ENCODE results near the gene SPAG6. TPM values are rescaled to one million over a fixed set of nuclear protein-coding genes. Genes with fewer than 3 reads are reported as not detected.

The SPAG6 gene
- total and polyA plus RNA-seq, 2 of the 4 experiments (the other 2 are of a cell fraction) = not detected

GRCh38 chr10:22436526-22436892 is 91.2 kb downstream of the SPAG6 start:
- H3K4me3 ChIP-seq (ENCODE audit: insufficient read depth, low read depth, low read length) = peak overlapping the region; percentile 13
- ATAC-seq (ENCODE audit: low read depth) (no peak), DNase-seq (no peak)
- peak overlapping the region; percentile 9; the same call in 1 of the 3 replicates for H2BK15ac ChIP-seq (ENCODE audit: low read depth, low read length)
- H3K79me1 ChIP-seq (ENCODE audit: low read depth in 1 of 2, low read length in 2 of 2) = peaks cover 10 to 20% of the 10 kb centered on the region in 2 experiments
- H3K9me3 ChIP-seq (ENCODE audit: control insufficient read depth, insufficient read depth, low read length) = no peaks in the 10 kb centered on the region
- peak overlapping the region; percentile 38; the same call in 1 of the 2 replicates for H3K23ac ChIP-seq (ENCODE audit: low read depth, low read length)
- H4K5ac ChIP-seq (ENCODE audit: low read depth, low read length) = peak overlapping the region; percentile 77
- H3K56ac ChIP-seq (ENCODE audit: extremely low read depth, insufficient read depth, low read length) = no peak overlapping the region
- H2AK9ac ChIP-seq (replicated peaks; ENCODE audit: low read depth, low read length, poor library complexity) = peak overlapping the region; percentile 95
- POLR2A ChIA-PET (ENCODE audit: unreplicated experiment) = interaction anchor here (0.6 to 1.0 kb wide), 4 partner anchors 12 to 189 kb away, joined by 3 to 7 read pairs (median 3); no protein-coding TSS in a partner anchor
- peak overlapping the region; percentile 91 for H3K4ac ChIP-seq (ENCODE audit: low read depth, low read length)
- peaks cover 11% of the 10 kb centered on the region for H3K9me1 ChIP-seq (ENCODE audit: insufficient read depth, low read length)
- no peak overlapping the region for H3K9ac ChIP-seq (ENCODE audit: low read depth, low read length)
- H3K14ac ChIP-seq (replicated peaks; ENCODE audit: low read depth, low read length) = peak overlapping the region; percentile 51; the same call in 1 of the 2 replicates
- peak overlapping the region; percentile 44 for H2BK5ac ChIP-seq (ENCODE audit: low read depth, low read length, poor library complexity, severe bottlenecking)
- peak overlapping the region; percentile 87 for H2AK5ac ChIP-seq (ENCODE audit: low read depth, low read length)
- H3K27ac ChIP-seq (ENCODE audit: insufficient read depth, low read length) = peak overlapping the region; percentile 5; the same call in 1 of the 2 replicates
- H4K8ac ChIP-seq (ENCODE audit: low read depth in 2 of 2, low read length in 2 of 2) = peak overlapping the region; percentile 93 to 99
- H2BK20ac ChIP-seq (ENCODE audit: low read depth, low read length) = no peak overlapping the region
- no peak overlapping the region; the same call in 1 of the 2 replicates for H3K4me2 ChIP-seq (ENCODE audit: low read depth, low read length)
- no peaks in the 10 kb centered on the region for H4K20me1 ChIP-seq (ENCODE audit: insufficient read depth, low read length)
- no TSS peak for BruUV-seq (replicated peaks)
- H3K18ac ChIP-seq (ENCODE audit: low read depth, low read length) = peak overlapping the region; percentile 10; the same call in 1 of the 2 replicates
- CTCF ChIA-PET = interaction anchor here (0.6 kb wide), 1 partner anchor 149 kb away, joined by 3 read pairs; no protein-coding TSS in a partner anchor
- no peaks in the 10 kb centered on the region for H3K36me3 ChIP-seq (ENCODE audit: control insufficient read depth, insufficient read depth, low read length)
- H3K27me3 ChIP-seq (ENCODE audit: control insufficient read depth, insufficient read depth, low read length) = peaks cover 3% of the 10 kb centered on the region; the same call in 1 of the 2 replicates
- 2% methylated on average over 7 of the region's 35 CpGs; no CpG with 5 or more reads in 1 of the 2 experiments for WGBS, 2 experiments (ENCODE audit: extremely low coverage in 2 of 2, insufficient read length in 1 of 2)
- H4K91ac ChIP-seq (ENCODE audit: insufficient read depth, low read depth, low read length) = peak overlapping the region; percentile 14; the same call in 1 of the 2 replicates
- peaks cover 8% of the 10 kb centered on the region; the same call in 1 of the 2 replicates for H3K4me1 ChIP-seq (ENCODE audit: control insufficient read depth, insufficient read depth, low read length)
- in situ Hi-C loops (cut with MboI; ENCODE audit: low sequenced_read_pairs) = loop anchor here (25.0 kb wide), 1 partner anchor 924 kb away; no protein-coding TSS in a partner anchor
- H2AFZ ChIP-seq (replicated peaks; ENCODE audit: low read length, poor library complexity) = peak overlapping the region; percentile 97
- H2BK120ac ChIP-seq (ENCODE audit: low read depth, low read length) = peak overlapping the region; percentile 62
- dilution Hi-C loops (cut with HindIII; ENCODE audit: low sequenced_read_pairs, unreplicated experiment) = no loop called here
- TF ChIP-seq ELK1 (IDR thresholded peaks at IDR 0.05; ENCODE audit: borderline replicate concordance, low read depth, low read length) (no peak), BHLHE40 (IDR thresholded peaks at IDR 0.05; ENCODE audit: low read depth, low read length) (no peak), RAD21 (IDR thresholded peaks at IDR 0.05; ENCODE audit: low read length) (no peak), RFX5 (IDR thresholded peaks at IDR 0.05; ENCODE audit: low read depth, low read length) (no peak), CEBPB (IDR thresholded peaks at IDR 0.05; ENCODE audit: low read depth, low read length) (no peak), FOS (IDR thresholded peaks at IDR 0.05; ENCODE audit: low read depth, low read length) (no peak), MAZ (IDR thresholded peaks at IDR 0.05; ENCODE audit: borderline replicate concordance, low read depth, low read length) (no peak), MAFK (IDR thresholded peaks at IDR 0.05; ENCODE audit: low read depth, low read length) (no peak), RCOR1 (IDR thresholded peaks at IDR 0.05; ENCODE audit: insufficient replicate concordance, low read length) (no peak), CHD1 (IDR thresholded peaks at IDR 0.05; ENCODE audit: low read depth, low read length) (no peak)
- TF ChIP-seq, protein P1, sequence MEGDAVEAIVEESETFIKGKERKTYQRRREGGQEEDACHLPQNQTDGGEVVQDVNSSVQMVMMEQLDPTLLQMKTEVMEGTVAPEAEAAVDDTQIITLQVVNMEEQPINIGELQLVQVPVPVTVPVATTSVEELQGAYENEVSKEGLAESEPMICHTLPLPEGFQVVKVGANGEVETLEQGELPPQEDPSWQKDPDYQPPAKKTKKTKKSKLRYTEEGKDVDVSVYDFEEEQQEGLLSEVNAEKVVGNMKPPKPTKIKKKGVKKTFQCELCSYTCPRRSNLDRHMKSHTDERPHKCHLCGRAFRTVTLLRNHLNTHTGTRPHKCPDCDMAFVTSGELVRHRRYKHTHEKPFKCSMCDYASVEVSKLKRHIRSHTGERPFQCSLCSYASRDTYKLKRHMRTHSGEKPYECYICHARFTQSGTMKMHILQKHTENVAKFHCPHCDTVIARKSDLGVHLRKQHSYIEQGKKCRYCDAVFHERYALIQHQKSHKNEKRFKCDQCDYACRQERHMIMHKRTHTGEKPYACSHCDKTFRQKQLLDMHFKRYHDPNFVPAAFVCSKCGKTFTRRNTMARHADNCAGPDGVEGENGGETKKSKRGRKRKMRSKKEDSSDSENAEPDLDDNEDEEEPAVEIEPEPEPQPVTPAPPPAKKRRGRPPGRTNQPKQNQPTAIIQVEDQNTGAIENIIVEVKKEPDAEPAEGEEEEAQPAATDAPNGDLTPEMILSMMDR (conservative IDR thresholded peaks at IDR 0.05; ENCODE audit: low read depth, low read length) = no peak
- intact Hi-C loops (cut with micrococcal nuclease) = loop anchor here (2.0 to 5.0 kb wide), 3 partner anchors 96 to 551 kb away; no protein-coding TSS in a partner anchor
